ENCODE measurements around the gene HS6ST3. TPM values are rescaled to one million over a fixed set of nuclear protein-coding genes. Genes with fewer than 3 reads are reported as not detected.

Gene HS6ST3
- total and polyA plus RNA-seq, 2 donors from 2014 or later, result 0.47 to 1.2 TPM

DNA sequence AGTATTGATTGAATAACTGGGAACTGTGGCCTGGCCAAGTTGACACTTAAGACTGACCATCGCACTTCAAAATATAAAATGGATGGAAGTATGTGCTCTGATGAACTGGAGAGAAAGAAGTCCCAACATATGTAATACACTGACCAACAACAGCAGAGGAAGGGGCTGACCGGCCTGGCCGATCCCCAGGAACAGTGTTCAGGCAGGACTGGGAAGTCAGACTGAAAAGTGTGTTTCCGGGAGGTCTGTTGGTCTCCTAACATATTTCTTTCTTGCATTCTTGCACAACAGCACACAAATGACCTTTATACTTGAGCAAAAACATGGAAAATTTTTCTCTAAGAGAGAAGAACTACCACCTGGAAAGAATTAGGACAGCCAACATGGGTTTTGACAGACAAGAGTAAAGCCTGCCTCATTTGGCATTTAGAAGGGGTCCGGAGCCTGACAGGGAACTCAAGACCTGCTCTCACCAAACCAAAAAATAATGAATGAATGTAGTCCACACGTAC is 606.5 kb downstream of the HS6ST3 start:
- DNase-seq (peak in 1 of 5 donors; percentile 7), FAIRE-seq (no peak)
- H3K9ac ChIP-seq (ENCODE audit: low read length in 3 of 3), result no peak overlapping the region
- H3K4me3 ChIP-seq (ENCODE audit: low read length in 3 of 3), result no peak overlapping the region
- H3K36me3 ChIP-seq (ENCODE audit: control insufficient read depth in 2 of 3, insufficient read depth in 3 of 3, low read length in 3 of 3), result no peaks in the 10 kb centered on the region
- intact Hi-C loops (cut with DNase I), result no loop called here
- TF ChIP-seq, protein P1, sequence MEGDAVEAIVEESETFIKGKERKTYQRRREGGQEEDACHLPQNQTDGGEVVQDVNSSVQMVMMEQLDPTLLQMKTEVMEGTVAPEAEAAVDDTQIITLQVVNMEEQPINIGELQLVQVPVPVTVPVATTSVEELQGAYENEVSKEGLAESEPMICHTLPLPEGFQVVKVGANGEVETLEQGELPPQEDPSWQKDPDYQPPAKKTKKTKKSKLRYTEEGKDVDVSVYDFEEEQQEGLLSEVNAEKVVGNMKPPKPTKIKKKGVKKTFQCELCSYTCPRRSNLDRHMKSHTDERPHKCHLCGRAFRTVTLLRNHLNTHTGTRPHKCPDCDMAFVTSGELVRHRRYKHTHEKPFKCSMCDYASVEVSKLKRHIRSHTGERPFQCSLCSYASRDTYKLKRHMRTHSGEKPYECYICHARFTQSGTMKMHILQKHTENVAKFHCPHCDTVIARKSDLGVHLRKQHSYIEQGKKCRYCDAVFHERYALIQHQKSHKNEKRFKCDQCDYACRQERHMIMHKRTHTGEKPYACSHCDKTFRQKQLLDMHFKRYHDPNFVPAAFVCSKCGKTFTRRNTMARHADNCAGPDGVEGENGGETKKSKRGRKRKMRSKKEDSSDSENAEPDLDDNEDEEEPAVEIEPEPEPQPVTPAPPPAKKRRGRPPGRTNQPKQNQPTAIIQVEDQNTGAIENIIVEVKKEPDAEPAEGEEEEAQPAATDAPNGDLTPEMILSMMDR (IDR thresholded peaks at IDR 0.05; ENCODE audit: borderline replicate concordance, extremely low read depth, insufficient read depth), result no peak
- H3K27ac ChIP-seq (ENCODE audit: low read depth in 2 of 2, low read length in 2 of 2), result no peak overlapping the region
- H3K27me3 ChIP-seq (ENCODE audit: control insufficient read depth, insufficient read depth, low read length), result no peaks in the 10 kb centered on the region
- no peaks in the 10 kb centered on the region for H3K9me3 ChIP-seq (ENCODE audit: control insufficient read depth in 2 of 3, insufficient read depth in 1 of 3, low read length in 3 of 3)
- H3K4me1 ChIP-seq (ENCODE audit: control insufficient read depth in 2 of 3, insufficient read depth in 2 of 3, low read depth in 1 of 3, low read length in 3 of 3), result no peaks in the 10 kb centered on the region

- no peak for DNase-seq
- Histone ChIP-seq H3K4me1 (ENCODE audit: control insufficient read depth in 2 of 3, insufficient read depth in 2 of 3, low read depth in 1 of 3, low read length in 3 of 3) (no peaks in the 10 kb centered on the region), H3K9me3 (ENCODE audit: control insufficient read depth in 2 of 3, insufficient read depth in 1 of 3, low read length in 3 of 3) (no peaks in the 10 kb centered on the region), H3K36me3 (ENCODE audit: control insufficient read depth in 2 of 3, insufficient read depth in 3 of 3, low read length in 3 of 3) (no peaks in the 10 kb centered on the region), H3K27ac (ENCODE audit: low read depth in 2 of 2, low read length in 2 of 2) (no peak overlapping the region), H3K27me3 (ENCODE audit: control insufficient read depth, insufficient read depth, low read length) (no peaks in the 10 kb centered on the region), H3K4me3 (ENCODE audit: low read length in 3 of 3) (no peak overlapping the region), H3K9ac (ENCODE audit: low read length in 3 of 3) (no peak overlapping the region)
- TF ChIP-seq, protein P1 (IDR thresholded peaks at IDR 0.05; ENCODE audit: borderline replicate concordance, extremely low read depth, insufficient read depth), result no peak
- no peak for FAIRE-seq
- intact Hi-C loops (cut with DNase I), result no loop called here
Observed at GRCh38 chr13:96700657-96701056, 610.8 kb downstream of the HS6ST3 start.

DNA sequence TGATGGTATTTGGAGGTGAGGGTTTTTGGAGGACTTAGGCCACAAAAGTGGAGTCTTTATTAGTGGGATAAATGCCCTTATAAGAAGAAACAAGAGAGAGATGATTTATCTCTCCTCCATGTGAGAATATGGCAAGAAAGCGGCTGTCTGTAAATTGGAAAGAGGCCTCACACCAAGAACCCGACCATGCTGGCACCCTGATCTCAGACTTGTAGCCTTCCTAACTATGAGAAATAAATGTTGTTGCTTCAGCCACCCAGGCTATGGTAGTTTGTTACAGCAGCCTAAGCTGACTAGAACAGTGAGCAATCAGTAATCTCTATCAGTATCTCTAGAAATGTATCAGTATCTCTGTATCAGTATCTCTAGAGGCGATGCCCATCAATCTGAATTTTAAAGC is 617.2 kb downstream of the HS6ST3 start:
- Histone ChIP-seq H3K27ac (ENCODE audit: low read depth in 2 of 2, low read length in 2 of 2) (no peak overlapping the region), H3K27me3 (ENCODE audit: control insufficient read depth, insufficient read depth, low read length) (no peaks in the 10 kb centered on the region), H3K4me3 (ENCODE audit: low read length in 3 of 3) (no peak overlapping the region), H3K9me3 (ENCODE audit: control insufficient read depth in 2 of 3, insufficient read depth in 1 of 3, low read length in 3 of 3) (no peaks in the 10 kb centered on the region), H3K36me3 (ENCODE audit: control insufficient read depth in 2 of 3, insufficient read depth in 3 of 3, low read length in 3 of 3) (no peaks in the 10 kb centered on the region), H3K9ac (ENCODE audit: low read length in 3 of 3) (no peak overlapping the region), H3K4me1 (ENCODE audit: control insufficient read depth in 2 of 3, insufficient read depth in 2 of 3, low read depth in 1 of 3, low read length in 3 of 3) (no peaks in the 10 kb centered on the region)
- TF ChIP-seq, protein P1 (IDR thresholded peaks at IDR 0.05; ENCODE audit: borderline replicate concordance, extremely low read depth, insufficient read depth), result no peak
- DNase-seq (no peak), FAIRE-seq (no peak)
- intact Hi-C loops (cut with DNase I), result no loop called here
